Measurements from ENCODE around the gene LYSMD1.

- no peak for TF ChIP-seq CTCF (conservative IDR thresholded peaks at IDR 0.05 in 1 of 2, IDR thresholded peaks at IDR 0.05 in 1 of 2; ENCODE audit: low read depth in 1 of 2, low read length in 2 of 2)
- TF ChIP-seq EZH2 (IDR thresholded peaks at IDR 0.05; ENCODE audit: low read length, missing control alignments), result no peak
Observed at GRCh38 chr1:151175041-151175741, 9.5 kb upstream of the LYSMD1 start.

Data from fibroblast of lung (primary cell).